ENCODE data around the gene KLF3.

DNA sequence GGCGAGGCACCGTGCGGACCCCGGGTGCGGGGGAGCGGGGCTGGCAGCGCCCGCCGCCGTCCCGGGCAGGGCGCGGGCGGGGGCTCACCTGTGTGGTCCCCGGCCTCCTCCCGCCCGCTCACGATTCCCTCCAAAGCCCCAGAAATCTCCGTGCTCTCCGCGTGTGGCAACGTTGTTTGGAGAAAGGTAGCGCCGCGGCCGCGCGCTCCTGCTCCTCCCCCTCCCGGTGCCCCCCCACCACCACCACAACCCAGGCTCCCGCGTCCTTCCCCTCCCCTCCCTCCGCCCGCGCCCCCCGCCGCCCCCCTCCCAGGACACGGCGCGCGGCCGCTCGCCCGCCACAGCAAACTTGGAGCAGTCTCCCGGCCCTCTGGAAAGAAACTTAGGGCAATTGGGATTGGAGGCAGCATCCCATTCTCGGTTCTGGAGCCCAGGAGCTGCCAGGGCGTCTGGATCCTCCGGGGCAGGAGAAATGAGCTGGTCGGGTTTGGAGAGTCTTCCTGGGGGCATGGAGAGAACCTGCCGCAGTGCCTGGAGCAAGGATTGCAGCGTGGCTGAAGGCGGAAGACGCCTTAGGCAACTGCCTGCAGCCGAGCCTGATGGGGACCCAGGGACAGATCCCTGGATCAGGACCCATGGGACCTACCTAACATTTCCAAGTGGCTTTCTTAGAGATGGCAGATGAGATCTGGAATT is 855 bp downstream of the KLF3 start:
- TF ChIP-seq EZH2phosphoT487 (IDR thresholded peaks at IDR 0.05; ENCODE audit: insufficient read depth, low read depth) (no peak), EZH2 (IDR thresholded peaks at IDR 0.05; ENCODE audit: insufficient read depth, poor library complexity, severe bottlenecking) (no peak)
